Measurements from ENCODE around the gene BRAT1.

BRAT1 gene

GRCh38 chr7:2522780-2523433 is 32.4 kb downstream of the BRAT1 start:
- no peak for DNase-seq

DNA sequence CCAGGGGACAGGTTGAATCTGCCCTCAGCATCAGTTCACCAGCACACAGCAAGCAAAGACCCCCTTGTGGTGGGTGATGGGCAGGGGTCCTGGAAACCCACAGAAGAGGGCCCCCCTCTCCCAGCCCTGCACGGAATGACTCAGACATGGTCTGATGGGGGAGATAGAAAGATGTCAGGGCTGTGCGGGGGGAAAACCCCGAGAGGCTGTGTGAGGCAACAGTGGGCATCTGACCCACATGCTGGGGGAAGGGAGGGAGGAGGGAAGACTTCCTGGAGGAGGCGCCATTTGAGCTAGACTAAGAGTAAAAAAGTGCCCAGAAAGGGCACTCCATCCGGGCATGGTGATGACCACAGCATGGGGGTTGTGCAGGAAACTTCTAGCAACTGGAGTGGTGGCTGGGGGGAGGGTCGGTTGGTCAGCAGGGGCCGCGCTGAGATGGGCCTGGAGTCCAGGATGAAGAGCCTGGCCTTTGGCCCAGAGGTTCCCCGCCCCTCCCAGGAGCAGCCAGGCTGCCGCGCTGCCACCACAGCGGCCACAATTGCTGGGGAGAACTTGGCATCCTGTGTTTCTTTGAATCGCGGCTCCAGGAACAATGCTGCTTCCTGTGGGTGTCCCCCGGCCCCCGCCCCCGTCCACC is 33.3 kb downstream of the BRAT1 start:
- DNase-seq = no peak

GRCh38 chr7:2521341-2521745 is 34.0 kb downstream of the BRAT1 start:
- DNase-seq = no peak

- no peak for DNase-seq
Measured at GRCh38 chr7:2520761-2521290, 34.5 kb downstream of the BRAT1 start.

- DNase-seq = no peak
Measured at GRCh38 chr7:2520131-2520760, 35.1 kb downstream of the BRAT1 start.

DNA sequence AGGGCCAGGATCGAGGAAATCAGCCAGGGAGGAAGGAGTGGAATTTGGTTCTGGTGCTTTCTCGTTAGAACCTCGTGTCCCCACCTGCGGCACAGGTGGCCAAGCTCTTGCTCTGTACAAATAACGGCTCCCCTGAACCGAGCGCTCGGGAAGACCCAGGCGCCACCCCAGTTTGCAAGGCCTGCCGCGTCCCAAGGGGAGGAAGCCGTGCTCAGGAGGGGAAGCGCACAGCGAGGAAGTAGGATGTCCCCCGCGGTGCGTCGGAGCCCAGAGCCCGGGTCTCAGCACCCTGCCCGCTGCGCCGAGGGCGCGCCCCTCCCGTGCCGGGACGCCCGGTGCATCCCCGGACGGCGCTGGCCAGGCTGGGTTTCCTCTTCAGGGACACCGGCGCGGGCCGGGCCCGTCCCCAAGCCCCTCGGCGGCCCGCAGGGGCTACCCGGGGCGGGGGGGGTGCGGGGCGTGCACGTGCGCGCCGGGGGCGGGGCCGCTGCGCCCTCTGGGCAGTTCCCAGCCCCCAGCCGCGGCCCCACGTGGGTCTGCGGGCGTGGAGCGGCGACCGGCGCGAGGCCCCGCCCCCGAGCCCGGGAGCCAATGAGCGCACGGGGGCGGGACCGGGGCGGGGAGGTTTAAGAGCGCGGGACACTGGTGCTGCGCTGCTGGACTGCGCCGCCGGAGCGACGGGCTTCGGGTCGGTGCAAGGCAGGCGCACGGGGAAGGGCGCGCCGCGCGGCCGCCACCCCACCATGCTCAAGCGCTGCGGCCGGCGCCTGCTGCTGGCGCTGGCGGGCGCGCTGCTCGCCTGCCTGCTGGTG is 36.0 kb downstream of the BRAT1 start, which contains the start of gene LFNG:
Gene LFNG (plus strand): TSS at position 656 of the 812 bp plus-strand sequence. CDS start 88 bp downstream, at position 744.
- DNase-seq = peak; percentile 84

DNA sequence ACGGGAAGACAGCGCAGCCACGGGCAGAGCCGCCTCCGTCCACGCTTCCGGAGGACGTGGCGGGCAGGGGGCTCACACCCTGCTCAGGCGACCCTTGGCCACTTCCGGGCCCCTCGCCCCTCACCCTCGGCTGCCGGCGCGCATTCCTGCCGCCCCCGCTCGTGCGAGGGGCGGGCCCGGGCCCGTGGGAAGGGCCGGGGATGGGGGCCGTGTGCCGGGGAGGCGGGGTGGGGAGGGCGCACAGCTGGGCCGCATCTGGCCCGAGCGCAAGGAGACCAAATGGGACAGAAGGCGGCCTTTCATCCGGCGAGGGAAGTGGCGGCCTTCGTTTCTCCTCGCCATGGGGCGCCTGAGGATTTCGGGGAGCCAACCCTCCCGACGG is 36.6 kb downstream of the BRAT1 start:
- DNase-seq = no peak

- DNase-seq = peak; percentile 93
Measured at GRCh38 chr7:2517678-2518507, 37.4 kb downstream of the BRAT1 start.

DNA sequence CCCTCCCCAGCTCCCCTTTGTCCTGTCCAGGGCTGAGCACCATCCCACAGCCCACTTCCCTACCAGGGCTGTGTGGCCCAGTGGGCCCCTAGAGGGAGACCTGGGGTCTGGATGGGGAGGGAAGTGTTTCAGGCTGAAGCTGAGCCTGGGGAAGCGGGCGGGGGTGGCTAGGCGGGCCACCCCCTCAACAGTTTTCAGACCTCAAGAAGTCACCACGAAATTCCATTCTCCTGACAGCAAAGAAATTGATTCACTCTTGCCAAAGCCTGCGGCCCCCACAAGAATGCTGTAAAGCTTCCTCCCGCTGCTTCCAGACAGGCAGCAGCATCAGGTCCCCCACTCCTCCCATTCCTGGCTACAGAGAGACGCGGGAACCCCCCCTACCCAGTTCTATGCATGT is 38.3 kb downstream of the BRAT1 start:
- no peak for DNase-seq

DNA sequence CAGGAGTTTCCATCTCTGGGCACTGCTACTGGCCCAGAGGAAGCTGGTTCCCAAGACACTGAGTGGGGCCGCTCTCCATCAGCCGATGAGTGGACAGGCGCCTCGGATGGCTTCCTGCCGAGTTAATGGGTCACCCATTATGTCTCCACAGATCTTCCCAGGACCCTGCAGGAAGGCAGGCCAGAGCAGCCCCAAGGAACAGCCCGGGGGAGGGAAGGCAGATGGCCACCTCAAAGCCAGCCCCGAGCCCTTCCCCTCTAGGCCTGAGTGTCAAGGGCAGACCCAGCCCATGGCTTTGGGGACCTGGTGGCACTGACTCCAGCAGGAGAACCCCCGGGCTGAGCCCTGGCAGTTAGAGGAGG is 39.1 kb downstream of the BRAT1 start:
- no peak for DNase-seq

GRCh38 chr7:2515424-2516193 is 39.7 kb downstream of the BRAT1 start:
- DNase-seq = no peak

GRCh38 chr7:2514473-2515423 is 40.6 kb downstream of the BRAT1 start:
- no peak for DNase-seq

- DNase-seq = no peak
Measured at GRCh38 chr7:2513702-2514101, 41.6 kb downstream of the BRAT1 start.

- DNase-seq = no peak
Measured at GRCh38 chr7:2512713-2513112, 42.6 kb downstream of the BRAT1 start.

DNA sequence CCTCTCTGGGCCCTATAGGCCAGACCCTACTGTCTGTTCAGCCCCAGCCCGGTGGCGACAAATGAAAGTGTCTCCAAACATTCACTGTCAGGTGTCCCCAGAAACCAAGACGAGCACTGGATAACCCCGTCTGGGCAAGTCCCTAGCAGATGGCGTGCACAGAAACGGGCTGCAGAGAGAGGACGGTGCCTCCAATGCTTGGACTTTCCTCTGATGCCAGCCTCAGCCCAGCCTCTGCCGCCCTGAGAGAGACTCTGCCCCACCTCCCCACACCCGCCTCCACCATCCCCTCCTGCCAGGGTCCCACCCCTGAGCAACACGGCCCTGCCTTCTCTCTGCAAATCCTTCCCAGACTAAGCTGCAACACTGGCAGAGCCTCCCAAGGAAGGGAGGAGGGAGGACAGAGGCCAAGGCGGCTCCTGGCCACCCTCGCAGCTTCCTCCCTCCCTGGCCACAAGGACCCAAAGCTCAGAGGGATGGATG is 43.1 kb downstream of the BRAT1 start:
- DNase-seq = no peak

DNA sequence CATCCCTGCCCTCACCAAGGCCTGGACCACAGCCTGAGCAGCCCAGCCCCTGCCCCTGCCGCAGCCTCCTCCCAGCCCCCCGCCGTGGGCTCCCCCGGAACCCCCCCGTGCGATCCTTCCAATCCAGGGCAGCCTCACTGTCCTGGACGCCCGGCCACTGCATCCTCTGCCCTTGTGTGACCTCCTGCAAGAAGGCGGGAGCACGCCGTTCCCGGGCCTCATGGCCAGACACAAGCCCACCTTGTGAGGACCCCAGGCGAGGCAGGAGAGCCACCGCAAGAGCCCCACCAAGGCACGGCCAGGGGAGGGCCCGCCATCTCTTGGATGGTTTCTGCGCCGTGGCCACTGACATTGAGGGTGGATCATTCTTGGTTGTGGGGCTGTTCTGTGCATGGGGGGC is 43.6 kb downstream of the BRAT1 start:
- no peak for DNase-seq

GRCh38 chr7:2510909-2511768 is 44.2 kb downstream of the BRAT1 start:
- no peak for DNase-seq

DNA sequence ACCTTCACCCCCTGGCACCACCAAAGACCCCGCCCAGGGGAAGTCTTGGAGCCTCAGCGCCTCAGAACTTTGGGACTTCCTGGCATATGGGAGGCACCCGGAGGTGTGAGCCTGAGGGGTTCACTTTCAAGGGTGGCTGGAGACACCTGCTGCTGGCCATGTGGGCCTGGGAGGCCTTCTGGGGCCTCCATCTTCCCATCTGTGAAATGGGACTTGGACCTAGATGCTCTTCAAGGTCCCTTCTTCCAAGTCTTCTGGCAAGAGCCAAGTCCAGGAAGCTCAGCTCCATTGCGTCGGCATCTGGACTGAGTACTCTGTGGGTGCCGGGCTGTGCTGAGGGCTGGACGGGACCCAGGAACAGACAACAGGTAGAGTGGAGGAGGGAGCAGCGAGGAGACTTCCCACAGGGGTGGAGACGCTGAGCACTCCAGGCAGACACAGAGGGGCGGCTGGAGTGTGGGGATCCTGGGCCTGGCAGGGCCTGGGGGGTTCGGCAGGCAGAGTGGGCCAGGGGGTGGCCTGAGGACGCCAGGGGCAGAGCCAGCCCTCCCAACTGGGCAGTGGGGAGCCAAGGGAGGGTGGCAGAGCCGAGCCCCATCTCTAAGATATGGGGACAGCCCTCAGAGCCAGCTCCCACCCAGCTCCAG is 45.1 kb downstream of the BRAT1 start:
- no peak for DNase-seq
